ENCODE results near the gene DRAM1.
A peak's percentile ranks its signal among the peaks of the same experiment; 100 is the strongest.

DRAM1 gene

DNA sequence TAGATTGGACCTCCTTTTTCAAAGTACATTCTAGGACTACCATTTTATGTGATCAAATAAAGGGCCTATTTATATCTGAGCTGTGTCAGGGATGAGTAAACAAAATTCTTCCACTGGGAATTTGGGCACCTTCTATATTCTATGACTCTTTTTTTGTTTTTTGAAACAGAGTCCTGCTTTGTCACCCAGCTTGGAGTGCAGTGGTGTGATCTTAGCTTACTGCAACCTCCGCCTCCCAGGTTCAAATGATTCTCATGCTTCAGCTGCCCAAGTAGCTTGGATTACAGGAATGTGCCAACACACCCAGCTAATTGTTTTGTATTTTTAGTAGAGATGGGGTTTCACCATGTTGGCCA, 64.8 kb downstream of the DRAM1 start:
- DNase-seq: no peak

DNA sequence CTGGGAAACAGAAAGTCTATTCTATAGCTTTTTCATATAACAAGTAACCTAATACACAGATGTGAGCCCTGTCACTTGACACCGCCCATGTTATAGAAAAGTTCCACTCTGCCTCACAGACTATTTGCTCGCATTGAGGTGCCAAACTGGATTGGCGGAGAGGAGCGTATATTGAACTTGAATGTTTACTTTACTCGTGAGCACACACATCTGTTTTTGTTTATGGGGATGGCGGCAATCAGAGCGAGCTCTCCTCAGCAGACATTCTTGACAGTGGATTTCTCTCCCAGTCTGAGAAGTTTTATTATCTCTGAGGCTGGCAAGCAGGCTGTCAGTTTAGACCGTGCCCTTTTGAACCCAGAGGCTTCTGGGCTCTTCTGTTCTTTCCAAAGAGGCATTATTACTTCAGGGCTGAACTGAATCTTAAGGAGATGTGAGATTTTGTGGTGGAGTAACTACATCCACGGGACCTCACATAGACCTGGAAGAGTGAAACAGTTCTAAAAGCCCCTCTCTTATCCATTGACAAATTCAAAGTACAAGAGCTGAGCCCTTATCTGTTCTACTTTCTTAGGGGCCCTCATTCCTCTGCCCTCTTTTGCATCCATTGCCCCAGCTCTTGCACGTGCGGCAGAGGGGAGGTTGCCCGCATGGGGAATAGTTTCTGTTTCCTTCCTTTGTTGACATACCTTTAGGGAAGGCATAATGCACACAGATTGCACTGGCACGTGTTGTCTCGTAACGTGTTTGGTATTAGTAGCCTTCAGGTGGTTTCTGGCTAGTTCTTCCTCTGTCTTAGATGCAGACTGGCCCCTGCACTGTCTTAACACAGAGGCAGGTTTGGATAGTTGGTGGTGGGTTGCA, 68.2 kb downstream of the DRAM1 start:
- no peak for DNase-seq

GRCh38 chr12:101946233-101946611, 68.8 kb downstream of the DRAM1 start:
- DNase-seq: no peak

- no peak for DNase-seq
Observed at GRCh38 chr12:101947316-101947715, 69.9 kb downstream of the DRAM1 start.

DNA sequence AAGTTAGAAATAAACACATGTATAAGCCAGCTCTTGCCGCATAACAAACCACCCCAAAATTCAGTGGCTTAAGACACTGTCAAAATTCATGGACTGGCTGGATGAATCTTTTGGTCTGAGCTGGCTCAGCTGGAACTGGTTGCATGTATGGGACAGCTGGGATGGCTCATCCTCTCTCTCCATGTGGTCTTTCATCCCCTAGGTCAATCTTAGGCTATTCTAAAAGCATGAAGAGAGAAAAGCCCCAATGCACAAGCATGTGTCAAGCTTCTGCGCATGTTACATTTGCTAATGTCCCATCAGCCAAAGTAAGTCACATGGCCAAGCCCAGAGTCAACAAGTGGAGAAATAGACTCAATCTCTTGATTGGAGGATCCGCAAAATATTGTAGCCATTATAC, 71.0 kb downstream of the DRAM1 start:
- DNase-seq: no peak

- DNase-seq: no peak
Observed at GRCh38 chr12:101951002-101951670, 73.8 kb downstream of the DRAM1 start.

DNA sequence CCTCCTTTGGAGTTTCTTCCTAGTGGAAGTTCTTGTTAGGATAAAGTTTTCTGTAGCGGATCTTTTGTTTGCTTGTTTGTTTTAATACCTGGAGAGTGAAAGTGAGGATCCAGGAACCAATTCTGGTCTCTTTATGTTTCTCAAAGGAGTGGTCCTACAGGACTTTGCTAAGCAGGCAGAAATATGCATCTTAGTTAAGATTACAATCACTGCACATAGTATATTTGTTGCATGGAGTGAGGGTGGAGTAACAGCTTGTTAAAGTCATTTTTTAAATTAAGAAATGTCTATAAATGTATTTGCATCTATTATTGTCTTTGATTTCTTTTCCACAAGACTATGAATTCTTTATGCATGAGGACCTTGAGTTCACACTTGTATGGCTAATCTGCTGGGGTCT, 76.7 kb downstream of the DRAM1 start:
- no peak for DNase-seq

DNA sequence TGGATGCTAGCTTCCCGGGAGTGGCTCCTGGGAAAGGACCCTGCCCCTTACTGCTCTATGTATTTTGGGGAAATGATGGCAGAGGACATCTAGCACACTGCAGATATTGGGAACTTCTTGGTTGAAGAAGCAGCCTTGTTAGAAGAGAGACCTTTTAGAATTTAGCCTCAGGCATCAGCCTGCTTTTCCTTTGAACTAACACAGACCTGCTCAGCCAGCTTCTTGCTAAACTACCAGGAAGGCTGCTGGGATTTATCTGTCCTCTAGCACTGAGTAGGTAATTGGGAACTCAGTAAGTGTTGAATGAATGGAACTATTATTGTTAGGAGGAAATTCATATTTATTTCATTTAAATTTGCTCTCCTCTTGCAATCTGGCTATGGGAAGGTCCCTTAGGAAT, 77.3 kb downstream of the DRAM1 start:
- no peak for DNase-seq

GRCh38 chr12:101957252-101957959, 80.0 kb downstream of the DRAM1 start:
- DNase-seq: no peak

DNA sequence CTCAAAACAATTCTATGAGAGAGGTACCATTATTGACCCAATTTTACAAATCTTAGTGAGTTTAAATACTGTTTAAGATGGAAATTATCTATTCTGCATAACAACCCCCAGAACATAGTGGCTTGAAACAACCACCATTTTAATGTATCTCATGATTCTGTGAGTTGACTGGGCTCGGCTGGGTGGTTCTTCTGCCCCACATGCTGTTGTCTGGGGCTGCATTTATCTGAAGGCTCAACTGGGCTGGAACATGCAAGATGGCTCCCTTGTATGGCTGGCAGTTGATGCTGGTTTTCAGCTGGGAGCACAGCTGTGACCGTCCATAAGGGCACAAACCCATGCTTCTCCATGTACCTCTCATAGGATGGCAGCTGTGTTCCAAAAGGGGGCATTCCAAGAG, 82.2 kb downstream of the DRAM1 start:
- no peak for DNase-seq

GRCh38 chr12:101962486-101962885, 85.1 kb downstream of the DRAM1 start:
- DNase-seq: no peak

GRCh38 chr12:101963697-101964096, 86.3 kb downstream of the DRAM1 start:
- DNase-seq: peak; percentile 2

DNA sequence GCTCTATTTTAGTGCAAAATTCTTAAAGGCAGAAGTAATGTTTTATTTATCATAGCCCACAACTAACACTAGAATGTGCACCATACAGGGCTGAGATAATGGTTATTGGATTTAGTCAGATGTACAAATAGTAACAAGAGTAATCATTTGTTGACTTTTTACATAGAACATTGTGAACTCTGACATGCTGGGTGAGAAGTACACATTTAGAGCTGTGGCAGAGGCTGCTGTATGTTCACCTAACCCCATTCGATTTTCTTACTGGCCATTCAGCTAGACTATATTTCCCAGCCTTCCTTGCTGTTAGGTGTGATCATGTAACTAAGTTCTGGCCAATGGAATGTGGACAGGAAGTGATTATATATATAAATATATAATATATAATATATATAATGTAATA, 89.1 kb downstream of the DRAM1 start:
- no peak for DNase-seq

- DNase-seq: no peak
Observed at GRCh38 chr12:101967506-101967905, 90.1 kb downstream of the DRAM1 start.

DNA sequence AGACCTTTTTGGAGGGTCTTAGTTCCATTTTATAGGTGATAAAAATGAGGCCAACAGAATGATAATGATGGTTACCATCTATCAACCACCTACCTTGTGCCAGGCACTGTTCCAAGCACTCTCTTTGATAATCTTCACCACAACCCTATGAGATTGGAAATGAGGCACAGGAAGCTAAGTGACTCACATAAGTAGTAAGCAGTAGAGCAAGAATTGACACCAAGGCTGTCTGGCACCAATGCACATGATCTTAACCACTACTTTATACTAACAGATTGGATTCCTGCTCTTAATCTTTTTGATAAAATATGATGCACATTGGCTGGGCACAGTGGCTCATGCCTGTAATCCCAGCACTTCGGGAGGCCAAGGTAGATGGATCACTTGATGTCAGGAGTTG, 91.4 kb downstream of the DRAM1 start:
- DNase-seq: no peak

All from DMS 273 treated with DMSO at 0.1 percent for 48 hours (cell line).